ENCODE measurements around the gene MASTL. TPM values are rescaled to one million over a fixed set of nuclear protein-coding genes. Genes with fewer than 3 reads are reported as not detected.

The MASTL gene
- total RNA-seq, 1 experiment from 2014 or later, result 13.8 TPM

Other genes with a start within 250 kb of the MASTL start
- gene ANKRD26, start 54.9 kb upstream of the MASTL start, total RNA-seq (2021; ENCODE audit: unreplicated experiment), result 5.5 TPM
- gene YME1L1, start 968 bp upstream of the MASTL start, total RNA-seq (2021; ENCODE audit: unreplicated experiment), result 131 TPM
- gene ACBD5, start 85.4 kb downstream of the MASTL start, total RNA-seq (2021; ENCODE audit: unreplicated experiment), result 19.5 TPM

All from HCT116 (cell line).